Melanocyte of skin (primary cell): ENCODE results near the gene ZDHHC15. TPM values are rescaled to one million over a fixed set of nuclear protein-coding genes. Genes with fewer than 3 reads are reported as not detected.

ENCODE experiments used
- total RNA-seq, 2 donors: library from RNA; depleted of rRNA; stranded (reverse); fragments of >200 nt; gene quantifications; 2 replicates each; pipeline ENCODE4 v1.2.3, GENCODE V29; 2012

Gene ZDHHC15
- under 1 TPM in 1 of 2 donors, not detected in 1; under 0.01 TPM for total RNA-seq

GRCh38 chrX:75522565-75523431 lies at the start of gene ZDHHC15:
Gene ZDHHC15 (minus strand): TSS chrX:75523037. CDS start chrX:75523024, 13 bp downstream.

Other genes starting within 250 kb of the ZDHHC15 start
- 10 to 100 TPM; 18.0 to 18.9 TPM for gene UPRT, start 249.0 kb downstream of the ZDHHC15 start, total RNA-seq